Thoracic aorta (tissue), 2 donors: Measurements from ENCODE around the gene LDB3. TPM values are rescaled to one million over a fixed set of nuclear protein-coding genes. Genes with fewer than 3 reads are reported as not detected.

Experiments used
- ATAC-seq: fragments of 150-250 bp; one replicate; pipeline ENCODE4 v1.8.0; 2017; ENCODE audit warnings: low read depth; ENCODE audit not compliant: insufficient number of reproducible peaks, low FRiP score
- DNase-seq: peaks from one replicate; pipeline ENCODE4 v3.0.0-alpha.2; 2020; ENCODE audit warnings: low spot score
- H3K27ac ChIP-seq, 2 donors: fragments of 200-600 bp; sonication (generic); 1 replicate in 1 of 2; 2 replicates in 1 of 2; pipeline ENCODE4 v1.5.1; 2016; ENCODE audit warnings: mild to moderate bottlenecking in 2 of 2, moderate library complexity in 2 of 2
- H3K27me3 ChIP-seq: fragments of 200-600 bp; sonication (generic); replicated peaks from 2 replicates; pipeline ENCODE4 v1.6.0; 2016; ENCODE audit warnings: mild to moderate bottlenecking; ENCODE audit not compliant: insufficient read depth
- H3K36me3 ChIP-seq: fragments of 200-600 bp; sonication (generic); one replicate; pipeline ENCODE4 v1.5.1; 2016
- H3K4me1 ChIP-seq, 2 donors: fragments of 200-600 bp; sonication (generic); 1 replicate in 1 of 2; 2 replicates in 1 of 2; pipeline versions ENCODE4 v1.5.1 to v1.6.0; 2016; ENCODE audit warnings: low read depth in 2 of 2, mild to moderate bottlenecking in 1 of 2; ENCODE audit not compliant: control insufficient read depth in 1 of 2
- H3K4me3 ChIP-seq: fragments of 200-600 bp; sonication (generic); 2 replicates; pipeline ENCODE4 v1.5.1; 2016; ENCODE audit warnings: mild to moderate bottlenecking
- H3K9me3 ChIP-seq: fragments of 200-600 bp; sonication (generic); 2 replicates; pipeline ENCODE4 v1.5.1; 2016
- CTCF ChIP-seq: fragments of 200-600 bp; sonication (generic); IDR thresholded peaks from one replicate; pipeline ENCODE4 v1.5.1; 2019; ENCODE audit warnings: antibody characterized with exemption
- total RNA-seq, 2 donors: library from RNA; depleted of rRNA; stranded (reverse); fragments of >200 nt; gene quantifications; one replicate each; pipeline versions ENCODE4 v1.1.0 to v1.2.3, GENCODE V29; 2016

Gene LDB3
- total RNA-seq, 2 donors from 2014 or later = 59.5 to 63.8 TPM

- Histone ChIP-seq H3K9me3 (no peaks in the 10 kb centered on the region), H3K27ac (no peak overlapping the region), H3K4me1 (peaks cover 6 to 91% of the 10 kb centered on the region in 2 donors)
Observed at GRCh38 chr10:86765548-86765947, 97.2 kb downstream of the LDB3 start.

GRCh38 chr10:86768412-86769062, 100.2 kb downstream of the LDB3 start:
- Histone ChIP-seq H3K36me3 (no peaks in the 10 kb centered on the region), H3K4me1 (peaks cover 4 to 89% of the 10 kb centered on the region in 2 donors), H3K27me3 (no peaks in the 10 kb centered on the region), H3K27ac (no peak overlapping the region), H3K4me3 (no peak overlapping the region), H3K9me3 (no peaks in the 10 kb centered on the region)
- no peak for TF ChIP-seq CTCF
- ATAC-seq (no peak), DNase-seq (no peak)

More at GRCh38 chr10:86765548-86765947, 97.2 kb downstream of the LDB3 start:
- Histone ChIP-seq H3K27me3 (no peaks in the 10 kb centered on the region), H3K36me3 (no peaks in the 10 kb centered on the region), H3K4me3 (no peak overlapping the region)
- DNase-seq (no peak), ATAC-seq (no peak)
- TF ChIP-seq CTCF = no peak

GRCh38 chr10:86769991-86770390, 101.7 kb downstream of the LDB3 start:
- no peak for DNase-seq
- Histone ChIP-seq H3K36me3 (no peaks in the 10 kb centered on the region), H3K27ac (no peak overlapping the region), H3K4me3 (no peak overlapping the region), H3K9me3 (no peaks in the 10 kb centered on the region), H3K4me1 (peaks cover 16 to 90% of the 10 kb centered on the region in 2 donors), H3K27me3 (no peaks in the 10 kb centered on the region)
- ATAC-seq = no peak
- TF ChIP-seq CTCF = no peak

- peaks cover 21 to 90% of the 10 kb centered on the region in 2 donors for H3K4me1 ChIP-seq
- no peak for ATAC-seq
- no peak for TF ChIP-seq CTCF
Observed at GRCh38 chr10:86770412-86770960, 102.2 kb downstream of the LDB3 start.

GRCh38 chr10:86773498-86773897, 105.2 kb downstream of the LDB3 start:
- no peaks in the 10 kb centered on the region for H3K27me3 ChIP-seq
- peaks cover 22 to 90% of the 10 kb centered on the region in 2 donors for H3K4me1 ChIP-seq
- ATAC-seq (no peak), DNase-seq (no peak)
- H3K27ac ChIP-seq = no peak overlapping the region
- no peak overlapping the region for H3K4me3 ChIP-seq
- no peaks in the 10 kb centered on the region for H3K9me3 ChIP-seq
- TF ChIP-seq CTCF = no peak
- no peaks in the 10 kb centered on the region for H3K36me3 ChIP-seq

More at GRCh38 chr10:86770412-86770960, 102.2 kb downstream of the LDB3 start:
- H3K27me3 ChIP-seq = no peaks in the 10 kb centered on the region
- H3K36me3 ChIP-seq = no peaks in the 10 kb centered on the region
- H3K4me3 ChIP-seq = no peak overlapping the region
- DNase-seq = no peak
- H3K9me3 ChIP-seq = no peaks in the 10 kb centered on the region
- H3K27ac ChIP-seq = no peak overlapping the region
